HG02678 (cell line): Measurements from ENCODE around the gene TAB2.

Experiments
- ATAC-seq: cut with Tn5 transposase; IDR thresholded peaks from one replicate; pipeline ENCODE4 v1.9.1; 2021; ENCODE audit warnings: mild to moderate bottlenecking, moderate library complexity; ENCODE audit not compliant: unreplicated experiment

Gene TAB2

DNA sequence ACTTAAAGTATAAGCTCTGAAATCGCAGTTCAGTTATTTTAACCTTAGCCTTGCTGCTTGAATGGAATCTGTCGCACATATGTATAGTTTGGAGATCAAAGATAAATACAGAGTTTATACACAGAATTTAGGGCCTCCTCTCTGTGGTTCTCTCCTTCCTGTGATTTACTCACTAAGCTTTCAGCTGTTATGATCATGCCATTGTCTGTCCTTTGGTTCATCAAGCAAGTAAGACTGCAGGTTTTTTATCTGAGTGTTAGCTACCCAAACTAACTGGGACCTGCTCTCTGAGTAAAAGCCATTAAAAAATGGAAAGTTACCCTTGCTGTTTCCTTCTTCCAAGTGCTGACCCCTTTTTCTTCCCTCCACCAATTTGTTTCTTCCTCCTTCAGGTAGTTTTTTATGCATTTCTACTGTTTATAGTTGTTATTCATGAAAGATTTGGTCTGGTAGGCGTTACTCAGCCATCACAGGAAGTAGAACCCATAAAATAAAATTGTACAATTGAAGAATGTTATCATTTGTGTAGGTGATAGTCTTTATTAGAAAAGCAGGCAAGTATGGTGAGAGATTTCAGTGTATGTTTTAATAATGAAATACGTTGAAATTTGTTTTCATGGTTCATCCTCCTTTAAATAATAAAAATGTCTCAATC lies 48.9 kb downstream of the TAB2 start:
- no peak for ATAC-seq

DNA sequence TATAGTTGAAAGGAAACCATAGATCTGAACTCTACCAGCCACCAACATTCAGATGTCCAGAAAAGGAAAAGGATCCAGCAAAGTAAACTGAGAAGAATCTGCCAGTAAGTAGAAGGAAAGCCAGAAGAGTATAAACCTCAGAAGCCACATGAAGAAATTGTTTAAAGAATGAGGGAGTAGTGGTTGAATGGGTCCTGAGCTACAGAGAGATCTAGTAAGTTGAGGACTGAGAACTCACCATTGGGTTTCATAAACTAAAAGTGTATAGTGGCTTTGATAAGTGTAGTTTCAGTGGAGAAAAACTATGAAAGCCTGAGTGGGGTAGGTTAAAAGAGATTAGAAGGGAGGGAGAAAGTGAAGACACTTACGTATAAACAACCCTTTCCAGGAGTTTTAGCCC lies 50.6 kb downstream of the TAB2 start:
- no peak for ATAC-seq

DNA sequence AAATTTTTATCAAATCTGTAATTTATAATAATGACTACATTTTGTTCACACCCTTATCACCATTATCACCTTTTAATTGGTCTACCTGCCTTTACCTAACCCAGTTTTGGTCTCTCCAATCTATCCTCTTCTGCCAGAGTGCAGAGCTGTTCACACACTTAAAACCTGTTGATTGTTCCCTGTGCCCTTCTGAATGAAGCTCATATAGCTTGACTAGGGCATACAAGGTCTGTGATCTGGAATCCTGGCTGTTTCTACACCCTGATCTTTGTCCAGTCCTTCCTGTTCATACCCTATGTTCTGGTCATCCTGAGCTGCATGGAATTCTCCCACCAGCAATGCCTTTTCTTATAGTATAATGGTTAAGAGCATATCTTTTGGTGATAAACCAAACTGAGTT lies 53.6 kb downstream of the TAB2 start:
- ATAC-seq, result no peak

DNA sequence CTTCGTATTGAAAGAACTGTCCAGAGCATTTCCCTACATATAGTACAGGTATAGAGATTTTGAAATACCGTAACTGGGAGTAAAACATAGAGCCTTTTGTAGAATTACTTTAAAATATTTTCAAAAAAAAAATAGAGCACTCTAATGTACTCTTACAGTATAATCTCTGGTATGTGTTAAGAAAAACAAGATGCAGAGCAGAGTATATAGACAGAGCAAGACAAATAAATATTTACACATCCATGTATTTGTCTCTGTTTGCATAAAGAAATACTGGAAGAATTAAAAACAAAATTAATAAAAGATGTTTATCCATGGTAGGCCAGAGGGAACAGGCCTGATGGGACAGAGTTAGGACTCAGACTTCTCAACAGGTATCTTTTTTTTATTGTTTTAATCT lies 54.5 kb downstream of the TAB2 start:
- no peak for ATAC-seq

DNA sequence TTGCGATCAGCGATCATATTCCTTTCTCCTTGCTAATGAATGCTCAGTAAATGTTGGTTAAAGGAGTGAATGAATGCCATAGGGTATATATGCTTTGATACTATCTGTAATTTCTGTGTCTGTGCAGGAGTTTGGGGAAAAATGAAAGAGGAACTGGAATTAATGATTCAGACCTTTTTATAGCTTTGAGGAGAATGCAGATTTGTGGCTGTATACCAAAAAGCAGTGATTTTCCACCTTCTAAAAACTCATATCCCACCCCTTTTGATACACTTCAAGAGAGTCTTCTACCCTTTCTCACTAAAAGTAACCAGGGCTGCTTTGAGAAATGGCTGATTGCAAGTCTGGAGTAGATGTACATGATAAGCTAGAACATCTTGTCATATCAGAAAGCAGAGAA lies 56.0 kb downstream of the TAB2 start:
- ATAC-seq, result no peak

DNA sequence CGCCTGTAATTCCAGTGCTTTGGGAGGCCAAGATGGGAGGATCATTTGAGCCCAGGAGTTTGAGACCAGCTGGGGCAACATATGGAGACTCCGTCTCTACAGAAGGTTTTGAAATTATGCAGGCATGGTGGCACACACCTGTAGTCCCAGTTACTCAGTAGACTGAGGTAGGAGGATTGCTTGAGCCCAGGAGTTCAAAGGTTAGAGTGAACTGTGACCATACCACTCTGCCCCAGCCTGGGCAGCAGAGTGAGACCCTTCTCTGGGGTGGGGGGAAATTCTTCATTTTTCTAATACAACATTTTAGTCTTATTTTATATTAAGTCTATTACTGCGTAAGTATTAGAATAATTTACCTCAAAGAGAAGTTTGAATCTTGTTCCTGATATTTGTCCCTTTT lies 62.5 kb downstream of the TAB2 start:
- ATAC-seq, result no peak

DNA sequence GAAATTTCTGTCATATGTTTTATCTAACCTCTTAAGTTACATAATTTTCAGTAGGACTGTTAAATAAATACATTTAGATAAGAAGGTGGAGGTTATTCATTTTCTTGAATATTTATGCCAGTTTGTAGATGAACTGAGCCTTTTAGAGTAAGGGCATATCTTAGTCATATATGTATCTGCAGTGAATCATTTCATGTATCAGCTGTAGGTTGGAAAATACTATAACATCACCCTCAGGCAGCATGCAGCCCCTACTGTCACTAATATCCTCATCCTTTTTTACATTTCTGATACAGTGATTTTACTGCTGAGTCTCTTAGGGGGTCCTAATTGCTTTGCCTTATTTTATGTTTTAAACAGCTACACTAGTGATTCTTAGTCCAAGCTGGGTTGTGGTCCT lies 63.0 kb downstream of the TAB2 start:
- no peak for ATAC-seq

DNA sequence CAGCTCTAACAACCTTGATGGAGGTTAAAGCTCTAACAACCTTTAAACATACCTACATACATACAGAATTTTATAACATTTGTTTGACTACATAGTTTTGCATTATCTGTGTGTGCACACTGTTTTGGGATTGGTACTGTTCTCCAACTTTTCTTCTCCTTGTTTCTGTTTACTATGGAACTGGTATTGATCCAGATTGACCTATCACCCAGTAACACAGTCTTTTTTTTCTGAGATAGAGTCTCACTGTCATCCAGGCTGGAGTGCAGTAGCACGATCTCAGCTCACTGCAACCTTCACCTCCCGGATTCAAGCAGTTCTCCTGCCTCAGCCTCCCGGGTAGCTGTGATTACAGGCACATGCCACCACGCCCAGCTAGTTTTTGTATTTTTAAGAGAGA lies 65.9 kb downstream of the TAB2 start:
- no peak for ATAC-seq

DNA sequence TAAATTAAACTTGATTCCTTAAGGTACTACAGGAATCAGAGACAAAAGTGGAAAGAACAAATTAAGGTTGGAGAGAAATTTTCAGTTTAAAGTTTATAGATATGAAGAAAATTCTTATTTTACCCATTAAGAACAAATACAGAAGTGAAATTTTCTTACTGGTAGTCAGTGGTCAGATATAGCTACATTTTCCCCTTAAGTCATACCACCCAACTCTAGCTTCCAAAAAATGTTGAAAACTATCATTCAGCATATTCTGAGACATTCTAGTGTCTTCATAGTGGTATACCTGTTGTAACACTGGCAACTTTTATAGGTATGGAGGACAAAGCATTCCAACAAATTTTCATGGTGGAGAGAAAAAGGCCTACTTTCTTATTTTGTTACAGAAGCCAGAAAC lies 67.0 kb downstream of the TAB2 start:
- no peak for ATAC-seq

DNA sequence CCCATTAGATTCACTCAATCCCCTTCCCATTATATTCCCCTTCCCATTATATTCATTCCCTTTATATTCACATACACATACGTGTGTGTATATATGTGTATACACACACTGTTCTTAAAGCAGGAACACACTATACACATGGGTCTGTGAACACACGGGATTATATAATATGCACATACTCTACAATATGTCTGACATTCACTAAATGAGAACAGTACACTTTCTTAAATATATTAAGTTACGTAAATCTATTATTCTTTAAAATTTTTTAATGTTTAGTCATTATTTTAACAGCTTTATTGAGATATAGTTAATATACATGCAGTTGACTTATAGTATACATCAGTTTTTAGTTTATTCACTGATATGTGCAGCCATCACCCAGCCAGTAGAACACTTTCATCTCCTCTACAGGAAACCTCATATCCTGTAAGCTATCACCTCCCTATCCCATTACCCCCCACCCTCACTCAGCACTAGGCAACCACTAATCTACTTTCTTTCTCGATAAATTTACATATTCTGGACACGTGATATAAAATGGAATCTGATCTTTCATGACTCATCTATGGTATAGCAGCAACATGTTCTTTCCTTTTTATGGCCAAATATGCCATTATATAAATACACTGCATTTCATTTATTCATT lies 68.6 kb downstream of the TAB2 start:
- ATAC-seq, result no peak

DNA sequence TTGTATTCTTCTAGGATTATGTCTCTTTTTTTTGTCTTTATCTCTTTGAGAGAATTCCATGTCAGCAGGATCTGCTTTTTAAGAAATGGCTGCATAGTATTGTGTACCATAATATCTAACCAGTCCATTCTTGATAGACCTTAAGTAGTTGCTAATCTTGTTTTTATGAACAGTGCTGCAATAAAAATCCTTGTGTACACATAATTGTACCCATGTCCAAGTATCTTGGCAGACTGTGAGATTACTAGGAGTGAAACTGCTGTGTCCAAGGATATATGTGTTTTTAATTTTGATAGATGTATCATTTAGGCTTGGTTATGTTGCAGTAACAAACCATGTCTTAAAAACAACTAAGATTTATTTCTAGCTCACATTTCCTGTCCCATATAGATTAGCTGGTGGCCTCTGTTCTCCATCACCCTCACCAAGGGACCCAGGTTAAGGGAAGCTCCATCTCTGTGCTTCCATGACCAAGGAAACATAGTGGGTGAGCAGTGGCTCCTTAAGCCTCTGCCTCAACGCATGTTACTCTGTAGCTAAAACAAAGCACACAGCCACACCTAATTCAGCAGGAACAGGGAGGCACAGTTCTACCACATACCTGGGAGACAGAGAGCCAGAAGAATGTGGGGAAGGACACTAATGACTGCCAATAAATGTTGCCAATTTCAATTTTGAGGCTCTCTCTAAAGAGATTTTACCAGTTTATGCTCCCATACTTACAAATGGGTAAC lies 70.4 kb downstream of the TAB2 start:
- ATAC-seq, result no peak

DNA sequence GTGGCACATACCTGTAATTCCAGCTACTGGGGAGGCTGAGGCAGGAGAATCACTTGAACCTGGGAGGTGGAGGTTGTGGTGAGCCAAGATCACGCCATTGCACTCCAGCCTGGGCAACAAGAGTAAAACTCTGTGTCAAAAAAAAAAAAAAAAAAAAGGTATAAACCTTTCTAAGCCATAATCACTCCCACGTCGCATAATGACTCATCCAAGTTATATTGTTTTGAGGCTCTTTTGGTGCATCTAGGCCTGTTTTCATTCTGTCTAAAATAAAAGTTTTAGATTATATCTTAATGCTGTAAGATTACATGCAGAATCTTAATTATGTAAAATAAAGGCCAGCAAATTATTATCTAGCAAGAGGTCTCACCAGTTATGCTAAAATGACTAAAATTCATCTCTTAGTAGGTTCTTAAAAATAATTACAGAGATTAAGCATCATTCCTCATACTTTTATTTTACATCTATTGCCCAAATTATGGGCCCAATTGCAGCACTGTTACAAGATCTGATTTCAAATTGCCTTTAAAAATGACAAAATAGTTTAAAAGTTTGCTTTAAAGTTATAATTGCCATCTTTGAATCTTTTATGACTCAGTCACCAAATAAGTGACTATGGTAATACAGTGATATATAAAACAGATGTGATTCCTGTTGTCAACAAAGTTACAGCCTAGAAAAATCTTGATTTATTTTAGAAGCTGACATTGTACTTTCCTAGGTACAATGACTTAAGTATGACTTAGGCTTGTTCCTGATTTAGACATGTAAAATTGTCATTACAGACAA lies 72.2 kb downstream of the TAB2 start:
- no peak for ATAC-seq

DNA sequence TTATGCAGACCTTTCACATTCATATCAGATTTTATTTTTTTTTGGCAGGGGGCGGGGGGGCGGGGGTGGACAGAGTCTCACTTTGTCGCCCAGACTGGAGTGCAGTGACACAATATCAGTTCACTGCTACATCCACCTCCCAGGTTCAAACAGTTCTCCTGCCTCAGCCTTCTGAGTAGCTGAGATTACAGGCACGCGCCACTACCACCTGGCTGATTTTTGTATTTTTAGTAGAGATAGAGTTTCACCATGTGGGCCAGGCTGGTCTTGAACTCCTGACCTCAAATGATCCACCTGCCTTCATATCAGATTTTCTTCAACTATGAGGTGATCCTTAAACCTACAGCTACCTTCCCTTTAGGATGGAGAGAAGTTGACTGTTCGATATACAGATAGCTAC lies 74.6 kb downstream of the TAB2 start:
- no peak for ATAC-seq

DNA sequence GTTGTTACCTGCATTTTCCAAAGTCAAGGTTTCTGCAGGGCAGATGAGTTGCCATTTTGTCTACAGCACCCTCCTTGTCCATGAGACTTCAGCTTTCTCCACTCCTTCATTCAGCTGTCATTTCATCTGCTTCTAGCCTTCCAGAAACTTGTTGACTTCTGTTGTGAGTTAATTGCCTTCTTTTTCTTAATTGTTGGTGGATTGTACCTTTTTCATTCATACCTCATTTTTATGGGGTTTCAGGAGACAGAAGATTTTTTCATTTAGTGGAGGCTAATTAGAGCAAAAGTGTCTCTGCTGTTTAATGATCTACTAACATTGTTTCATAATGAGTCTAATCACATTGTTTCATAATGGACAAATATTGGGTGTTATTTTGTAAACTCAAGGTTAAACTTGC lies 75.0 kb downstream of the TAB2 start:
- ATAC-seq, result no peak

DNA sequence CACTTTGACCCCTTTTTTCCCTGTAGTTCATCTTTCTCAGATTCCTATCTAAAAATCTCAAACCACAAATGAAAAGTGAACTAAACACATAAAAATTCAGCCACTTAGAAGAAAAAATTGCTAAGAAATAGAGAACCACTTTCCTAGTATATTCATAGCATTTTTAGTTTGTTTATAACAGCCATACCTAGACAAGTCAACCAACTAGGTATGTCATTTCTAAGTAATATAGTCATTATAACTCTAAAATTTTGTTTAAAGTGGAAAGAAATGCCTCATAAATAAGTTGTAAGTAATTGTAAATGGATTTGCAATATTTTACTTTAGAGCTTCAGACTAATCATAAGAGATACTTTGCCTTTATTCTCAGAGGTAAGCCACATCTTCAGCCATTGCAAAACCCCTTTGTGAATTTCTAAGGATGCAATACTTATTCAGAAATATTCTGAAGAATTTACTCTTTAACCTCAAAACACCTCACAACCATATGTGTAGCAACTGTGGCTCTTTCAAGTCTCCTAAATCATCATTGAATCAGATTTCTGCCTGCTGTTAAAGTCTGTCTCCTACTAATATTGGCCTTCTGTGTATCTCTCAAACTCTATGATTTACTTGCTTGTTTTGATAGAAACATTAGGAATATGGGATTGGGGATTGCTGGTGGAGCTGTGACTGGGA lies 75.6 kb downstream of the TAB2 start:
- no peak for ATAC-seq

DNA sequence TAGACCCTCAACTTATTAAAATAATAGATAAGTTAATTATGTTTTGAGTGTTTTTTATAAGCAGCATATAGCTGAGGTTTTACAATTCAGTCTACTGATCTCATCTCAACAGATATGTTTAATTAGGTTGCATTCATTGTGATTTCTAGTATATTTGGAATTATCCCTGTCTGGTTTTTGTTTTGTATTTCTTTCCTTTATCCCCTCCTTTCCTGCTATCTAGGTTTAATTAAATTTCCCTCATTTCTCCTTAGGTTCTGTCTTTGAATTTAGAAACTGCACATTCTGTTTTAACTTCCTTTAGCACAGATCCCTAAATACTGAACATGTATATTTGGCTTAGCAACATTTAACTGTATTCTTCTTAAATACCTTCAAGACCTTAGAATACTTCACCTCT lies 77.7 kb downstream of the TAB2 start:
- no peak for ATAC-seq

DNA sequence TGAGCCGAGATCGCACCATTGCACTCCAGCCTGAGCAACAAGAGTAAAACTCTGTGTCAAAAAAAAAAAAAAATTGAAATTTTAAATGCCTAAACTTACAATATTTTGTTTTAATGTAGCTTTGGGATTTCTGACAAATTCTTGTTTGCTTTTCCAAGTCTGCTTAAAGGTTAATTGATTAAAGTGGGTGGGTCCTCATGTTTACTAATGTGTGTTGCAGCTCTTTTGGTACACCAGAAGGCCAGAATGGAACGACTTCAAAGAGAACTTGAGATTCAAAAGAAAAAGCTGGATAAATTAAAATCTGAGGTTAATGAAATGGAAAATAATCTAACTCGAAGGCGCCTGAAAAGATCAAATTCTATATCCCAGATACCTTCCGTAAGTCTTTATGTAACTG lies 79.9 kb downstream of the TAB2 start:
- ATAC-seq, result no peak

DNA sequence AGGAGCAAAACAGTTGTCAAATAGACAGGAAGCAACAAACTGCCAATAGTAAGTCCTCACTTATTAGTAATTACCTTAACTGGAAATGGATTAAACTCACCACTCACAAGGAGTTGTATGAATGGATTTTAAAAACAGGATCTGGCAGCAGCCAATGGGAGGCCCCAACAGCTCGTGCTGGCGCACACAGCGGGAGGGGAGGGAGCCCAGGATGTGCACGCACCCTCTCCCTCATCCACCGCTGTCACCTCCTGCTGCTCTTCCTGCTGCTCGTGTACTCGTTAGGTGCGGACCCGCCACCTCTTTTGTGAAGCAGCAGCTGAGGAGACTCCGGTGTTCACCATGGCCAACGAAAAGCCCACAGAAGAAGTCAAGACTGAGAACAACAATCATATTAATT lies 82.5 kb downstream of the TAB2 start, which contains the start of gene SUMO4:
Gene SUMO4 (plus strand): TSS at position 213 of the 400 bp plus-strand sequence. CDS start 130 bp downstream, at position 343.
- ATAC-seq, result no peak

DNA sequence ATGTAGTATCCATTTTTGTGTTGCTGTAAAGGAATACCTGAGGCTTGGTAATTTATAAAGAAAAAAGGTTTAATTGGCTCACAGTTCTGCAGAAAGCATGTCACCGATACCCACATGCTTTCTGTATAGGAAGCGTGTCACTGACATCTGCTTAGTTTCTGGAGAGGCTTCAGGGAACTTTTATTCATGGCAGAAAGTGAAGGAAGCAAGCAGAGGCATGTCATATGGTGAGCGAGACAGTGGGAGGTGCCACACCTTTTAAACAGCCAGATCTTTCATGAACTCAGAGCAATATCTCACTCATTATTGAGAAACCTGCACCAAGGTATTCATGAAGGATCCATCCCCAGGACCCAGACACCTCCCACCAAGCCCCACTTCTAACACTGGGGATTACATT lies 86.0 kb downstream of the TAB2 start:
- no peak for ATAC-seq

DNA sequence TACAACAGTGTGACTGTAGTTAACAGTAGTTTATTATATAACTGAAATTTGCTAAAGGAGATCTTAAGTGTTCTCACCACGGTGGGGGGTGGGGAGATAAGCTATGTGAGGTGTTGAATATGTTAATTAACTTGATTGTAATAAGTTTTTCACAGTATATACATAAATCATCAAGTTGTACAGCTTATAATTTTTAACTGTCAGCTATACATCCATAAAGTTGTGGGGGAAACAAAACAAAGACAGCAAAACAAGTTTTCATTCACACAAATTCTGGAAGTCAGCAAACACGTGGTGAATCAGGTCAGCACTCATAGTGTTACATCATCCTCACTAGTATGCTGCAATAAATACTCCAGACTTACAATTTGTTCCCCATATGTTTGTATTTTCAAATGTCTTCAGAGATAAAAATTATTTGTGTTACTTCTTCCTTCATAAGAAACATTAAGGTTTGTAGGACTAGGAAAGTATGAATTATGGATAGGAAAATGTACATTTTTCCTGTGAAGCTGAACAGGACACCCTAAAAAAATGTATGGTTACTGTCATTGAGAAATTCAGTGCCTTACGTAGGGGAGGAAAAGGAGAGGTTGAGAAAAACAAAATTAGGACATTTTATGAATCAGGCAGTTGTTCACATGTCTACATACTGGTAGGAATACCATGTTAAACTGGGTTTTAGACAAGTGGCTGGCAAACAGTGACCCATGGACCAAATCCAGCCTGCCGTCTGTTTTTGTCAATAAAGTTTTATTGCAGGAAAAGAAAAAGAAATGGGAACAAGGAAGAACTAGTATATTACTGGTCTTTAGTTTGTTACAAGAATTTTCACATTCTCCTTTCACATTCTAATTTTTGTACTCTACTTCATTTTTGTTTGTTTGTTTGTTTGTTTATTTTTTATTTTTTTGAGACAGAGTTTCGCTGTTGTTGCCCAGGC lies 88.6 kb downstream of the TAB2 start:
- no peak for ATAC-seq
